Activated CD4-positive, alpha-beta T cell treated with anti-CD3 and anti-CD28 coated beads for 1 hour (primary cell): ENCODE results near the gene SLC2A13.
"Not testable (repeated sequence)": the region's sequence is repeated elsewhere in the genome, so short reads cannot be mapped to it uniquely, and the experiment has no call there.

Experiments
- DNase-seq: peaks from one replicate; pipeline ENCODE4 v3.0.0-alpha.2; 2020

SLC2A13 gene

GRCh38 chr12:39848218-39848617 lies 257.7 kb downstream of the SLC2A13 start:
- DNase-seq: not testable (repeated sequence)

GRCh38 chr12:39846971-39847650 lies 258.8 kb downstream of the SLC2A13 start:
- DNase-seq: no peak

GRCh38 chr12:39846304-39846703 lies 259.6 kb downstream of the SLC2A13 start:
- no peak for DNase-seq

- no peak for DNase-seq
Observed at GRCh38 chr12:39840422-39840821, 265.5 kb downstream of the SLC2A13 start.

GRCh38 chr12:39839072-39839471 lies 266.8 kb downstream of the SLC2A13 start:
- no peak for DNase-seq

- no peak for DNase-seq
Observed at GRCh38 chr12:39835517-39836489, 270.1 kb downstream of the SLC2A13 start.

GRCh38 chr12:39831587-39832315 lies 274.1 kb downstream of the SLC2A13 start:
- no peak for DNase-seq

GRCh38 chr12:39830852-39831520 lies 274.9 kb downstream of the SLC2A13 start:
- no peak for DNase-seq

GRCh38 chr12:39830171-39830570 lies 275.7 kb downstream of the SLC2A13 start:
- DNase-seq: no peak

GRCh38 chr12:39824505-39825212 lies 281.2 kb downstream of the SLC2A13 start:
- DNase-seq: no peak

- DNase-seq: no peak
Observed at GRCh38 chr12:39816671-39817185, 289.2 kb downstream of the SLC2A13 start.

- no peak for DNase-seq
Observed at GRCh38 chr12:39815746-39816145, 290.1 kb downstream of the SLC2A13 start.

GRCh38 chr12:39814626-39815025 lies 291.3 kb downstream of the SLC2A13 start:
- DNase-seq: no peak

- no peak for DNase-seq
Observed at GRCh38 chr12:39813776-39814175, 292.1 kb downstream of the SLC2A13 start.

GRCh38 chr12:39812456-39812855 lies 293.4 kb downstream of the SLC2A13 start:
- not testable (repeated sequence) for DNase-seq

GRCh38 chr12:39807043-39807442 lies 298.8 kb downstream of the SLC2A13 start:
- no peak for DNase-seq

- no peak for DNase-seq
Observed at GRCh38 chr12:39805651-39806050, 300.2 kb downstream of the SLC2A13 start.

GRCh38 chr12:39804898-39805297 lies 301.0 kb downstream of the SLC2A13 start:
- no peak for DNase-seq

- DNase-seq: no peak
Observed at GRCh38 chr12:39804479-39804878, 301.4 kb downstream of the SLC2A13 start.

- DNase-seq: no peak
Observed at GRCh38 chr12:39803151-39803550, 302.7 kb downstream of the SLC2A13 start.

- DNase-seq: no peak
Observed at GRCh38 chr12:39798977-39799376, 306.9 kb downstream of the SLC2A13 start.

- no peak for DNase-seq
Observed at GRCh38 chr12:39798429-39798828, 307.5 kb downstream of the SLC2A13 start.
